ENCODE results near the gene HTRA3. TPM values are rescaled to one million over a fixed set of nuclear protein-coding genes. Genes with fewer than 3 reads are reported as not detected.

The HTRA3 gene
- total and polyA plus RNA-seq, 5 donors = 52.8 to 133 (median 89.3) TPM

DNA sequence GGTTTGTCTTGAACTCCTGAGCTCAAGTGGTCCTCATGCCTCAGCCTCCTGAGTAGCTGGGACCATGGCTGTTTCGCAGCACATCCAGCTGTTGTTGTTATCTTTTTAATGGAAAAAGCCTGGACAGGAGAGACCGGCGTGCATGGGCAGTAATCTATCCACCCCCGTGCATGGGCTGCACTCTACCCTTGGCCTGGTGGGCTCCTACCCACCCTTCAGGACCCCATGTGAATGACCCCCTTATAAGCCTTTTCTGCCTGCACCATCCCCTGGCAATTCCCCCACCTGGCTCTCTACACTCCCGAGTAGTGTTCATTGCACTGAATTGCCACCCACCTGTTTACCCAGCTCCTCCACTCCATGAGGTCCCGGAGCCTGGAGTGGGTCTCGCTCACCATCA lies 18.9 kb upstream of the HTRA3 start:
- peak in 2 of 3 donors; percentile 1 to 23 for DNase-seq
- ATAC-seq = no peak

DNA sequence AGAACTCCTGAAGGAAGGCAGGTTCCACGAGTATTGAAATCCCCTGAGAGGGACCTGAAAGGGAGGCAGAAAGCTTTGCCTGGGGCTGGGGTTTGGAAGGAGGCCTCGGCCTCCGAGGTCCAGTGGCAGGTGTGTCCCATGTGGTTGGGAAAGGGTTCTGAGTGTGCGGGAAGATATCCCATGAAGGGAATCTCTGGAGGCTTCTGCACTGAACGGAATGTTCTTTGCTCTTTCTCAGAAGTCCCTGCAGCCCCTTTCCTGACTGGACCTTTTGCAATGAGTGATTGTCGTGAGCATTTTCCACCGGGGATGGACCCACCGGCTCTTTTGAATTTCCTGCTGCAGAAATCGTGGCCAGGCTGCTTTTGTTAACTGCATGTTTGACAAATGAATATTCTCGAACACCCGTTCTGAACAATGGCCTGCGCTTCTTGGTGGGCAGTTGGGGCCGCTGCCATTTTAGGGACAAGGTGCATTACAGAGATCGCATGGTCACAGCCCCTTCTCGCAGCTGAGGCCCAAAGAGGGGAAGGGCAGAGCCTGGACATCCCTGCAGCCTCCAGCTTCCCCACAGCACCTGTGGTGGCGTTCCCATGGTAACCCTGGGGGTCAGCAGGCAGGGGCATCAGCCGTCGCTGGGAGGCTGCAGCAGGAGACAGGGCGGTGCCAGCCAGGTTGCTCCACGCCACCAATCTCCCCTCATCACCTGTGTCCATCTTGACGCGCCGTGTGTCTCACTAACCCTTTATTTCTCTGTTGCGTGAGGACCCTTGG lies 18.3 kb upstream of the HTRA3 start:
- Histone ChIP-seq H3K4me3 (ENCODE audit: low read length) (no peak overlapping the region), H3K27ac (ENCODE audit: low read length) (no peak overlapping the region), H3K27me3 (ENCODE audit: control insufficient read depth, insufficient read depth) (no peaks in the 10 kb centered on the region), H3K9me3 (ENCODE audit: control insufficient read depth, low read length) (no peaks in the 10 kb centered on the region), H3K4me1 (ENCODE audit: control insufficient read depth, insufficient read depth, low read length) (peaks cover 3% of the 10 kb centered on the region)
- 86% methylated on average over 24 of the region's 24 CpGs for WGBS
- no peak for ATAC-seq
- peak in 2 of 3 donors; percentile 29 to 46 for DNase-seq
- intact Hi-C loops (cut with DNase I) = no loop called here

More for the DNA sequence above, 18.9 kb upstream of the HTRA3 start:
- 92% methylated on average over 7 of the region's 7 CpGs for WGBS
- no peaks in the 10 kb centered on the region for H3K9me3 ChIP-seq (ENCODE audit: control insufficient read depth, low read length)
- H3K27me3 ChIP-seq (ENCODE audit: control insufficient read depth, insufficient read depth) = no peaks in the 10 kb centered on the region
- intact Hi-C loops (cut with DNase I) = no loop called here
- H3K27ac ChIP-seq (ENCODE audit: low read length) = no peak overlapping the region
- peaks cover 3% of the 10 kb centered on the region for H3K4me1 ChIP-seq (ENCODE audit: control insufficient read depth, insufficient read depth, low read length)
- no peak overlapping the region for H3K4me3 ChIP-seq (ENCODE audit: low read length)

DNA sequence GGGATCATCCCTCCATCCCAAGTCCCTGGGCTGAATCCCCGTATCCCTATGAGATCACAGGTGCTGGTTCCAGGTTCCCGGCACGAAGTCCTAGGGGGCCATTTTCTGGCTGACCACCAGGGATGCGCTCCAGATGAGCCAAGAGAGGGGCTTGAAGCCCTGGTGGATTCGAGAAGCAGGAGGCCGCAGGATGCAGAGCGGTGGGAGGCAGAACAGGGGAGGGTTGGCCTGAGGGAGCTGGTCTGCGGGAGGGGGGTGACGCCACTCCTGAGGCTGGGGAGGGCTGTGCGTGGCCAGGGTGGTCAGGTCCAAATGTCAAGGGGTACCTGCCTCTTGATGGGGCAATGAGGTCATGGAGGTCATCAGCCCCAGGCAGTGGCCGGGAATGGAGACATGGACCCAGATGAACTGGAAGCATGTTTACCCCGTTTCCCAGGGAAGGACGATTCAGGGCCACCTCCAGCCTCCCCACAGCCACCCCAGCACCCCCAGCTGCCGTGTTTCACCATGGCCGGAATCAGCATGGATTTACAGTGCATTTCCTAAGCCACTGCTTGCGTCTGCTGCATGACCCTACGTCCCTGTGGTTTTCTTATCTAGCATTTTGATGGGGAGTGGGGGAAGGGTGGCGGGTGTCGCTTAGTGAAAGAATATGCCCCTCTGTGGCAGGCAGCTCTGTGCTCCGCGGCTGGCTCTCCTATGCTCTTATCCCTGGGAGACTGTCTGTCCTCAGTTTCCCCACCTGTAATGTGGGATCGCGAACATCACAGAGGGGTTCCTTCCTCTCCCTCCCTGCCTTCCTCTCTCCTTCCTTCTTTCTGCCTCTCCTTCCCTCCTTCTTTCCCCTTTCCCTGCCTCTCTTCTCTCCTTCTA lies 17.0 kb upstream of the HTRA3 start:
- peak in 2 of 3 donors; percentile 33 to 44 for DNase-seq
- WGBS = 81% methylated on average over 23 of the region's 23 CpGs

DNA sequence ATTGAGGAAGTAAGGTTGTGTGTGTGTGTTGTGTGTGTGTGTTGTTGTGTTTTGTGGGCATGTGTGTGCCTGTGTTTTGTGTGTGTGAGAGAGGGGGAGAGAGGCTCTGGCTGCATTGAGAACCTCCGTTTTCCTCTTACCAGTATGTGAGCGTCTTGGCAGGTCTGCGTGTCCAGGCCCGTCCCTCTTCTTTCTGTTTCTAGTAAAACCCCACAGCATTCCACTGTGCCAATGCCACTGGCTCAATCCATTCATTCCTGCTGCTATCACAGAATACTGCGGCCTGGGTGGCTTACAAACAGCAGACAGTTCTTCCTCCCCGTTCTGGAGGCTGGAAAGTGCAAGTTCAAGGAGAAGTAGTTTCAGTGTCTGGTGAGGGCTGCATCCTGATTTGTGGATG lies 15.5 kb upstream of the HTRA3 start:
- H3K27ac ChIP-seq (ENCODE audit: low read length) = no peak overlapping the region
- H3K4me1 ChIP-seq (ENCODE audit: control insufficient read depth, insufficient read depth, low read length) = no peaks in the 10 kb centered on the region
- 85% methylated on average over 6 of the region's 6 CpGs for WGBS
- intact Hi-C loops (cut with DNase I) = no loop called here
- ATAC-seq = no peak
- DNase-seq = peak in 1 of 3 donors; percentile 13
- no peak overlapping the region for H3K4me3 ChIP-seq (ENCODE audit: low read length)
- H3K27me3 ChIP-seq (ENCODE audit: control insufficient read depth, insufficient read depth) = no peaks in the 10 kb centered on the region
- no peaks in the 10 kb centered on the region for H3K9me3 ChIP-seq (ENCODE audit: control insufficient read depth, low read length)

More for the DNA sequence above, 17.0 kb upstream of the HTRA3 start:
- intact Hi-C loops (cut with DNase I) = no loop called here
- Histone ChIP-seq H3K27ac (ENCODE audit: low read length) (no peak overlapping the region), H3K27me3 (ENCODE audit: control insufficient read depth, insufficient read depth) (no peaks in the 10 kb centered on the region), H3K9me3 (ENCODE audit: control insufficient read depth, low read length) (no peaks in the 10 kb centered on the region), H3K4me1 (ENCODE audit: control insufficient read depth, insufficient read depth, low read length) (peaks cover 3% of the 10 kb centered on the region), H3K4me3 (ENCODE audit: low read length) (no peak overlapping the region)
- ATAC-seq = no peak

DNA sequence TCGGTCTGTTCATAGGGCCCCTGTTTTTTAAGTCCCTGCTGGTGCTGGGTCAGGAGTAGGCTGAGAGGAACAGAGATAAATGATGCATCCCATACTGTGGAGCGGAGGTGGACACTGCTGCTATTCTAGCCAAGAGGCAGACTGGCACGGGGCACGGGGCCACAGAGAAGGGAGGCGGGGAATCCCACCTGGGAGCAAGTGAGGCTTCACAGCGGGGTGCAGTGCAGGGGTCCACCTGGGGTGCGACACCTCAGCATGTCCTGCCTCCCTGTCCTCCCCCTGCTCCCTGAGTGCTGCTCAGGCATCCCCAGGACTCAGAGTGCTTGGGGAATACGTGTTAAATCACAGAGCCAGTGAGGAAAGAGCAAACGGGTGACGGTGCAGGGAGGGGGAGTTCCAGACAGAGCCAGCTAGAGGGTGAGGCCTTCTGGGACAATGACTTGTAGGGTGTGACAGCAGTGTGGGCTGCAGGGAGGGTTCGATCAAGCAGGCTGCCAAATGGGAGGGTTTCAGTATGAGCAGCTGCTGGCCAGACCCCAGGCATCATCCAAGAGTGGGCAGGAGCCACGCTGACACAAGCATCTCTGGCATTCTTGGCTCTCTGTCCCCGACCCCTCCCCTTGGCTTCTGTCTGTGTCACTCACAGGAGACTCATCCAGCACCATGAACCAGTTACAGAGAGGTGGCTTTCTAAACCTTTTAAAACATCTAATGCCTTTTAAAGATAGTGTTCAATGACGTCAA lies 13.7 kb upstream of the HTRA3 start:
- no peak overlapping the region for H3K4me3 ChIP-seq (ENCODE audit: low read length)
- H3K9me3 ChIP-seq (ENCODE audit: control insufficient read depth, low read length) = no peaks in the 10 kb centered on the region
- no peaks in the 10 kb centered on the region for H3K27me3 ChIP-seq (ENCODE audit: control insufficient read depth, insufficient read depth)
- no peak overlapping the region for H3K27ac ChIP-seq (ENCODE audit: low read length)
- no peaks in the 10 kb centered on the region for H3K4me1 ChIP-seq (ENCODE audit: control insufficient read depth, insufficient read depth, low read length)
- ATAC-seq (peak; percentile 71 to 83), DNase-seq (peak; percentile 84 to 90 (median 85))
- 59% methylated on average over 14 of the region's 14 CpGs for WGBS
- intact Hi-C loops (cut with DNase I) = loop anchor here in 1 of 4 donors (5.0 kb wide), 1 partner anchor 146 kb away; no protein-coding TSS in a partner anchor

DNA sequence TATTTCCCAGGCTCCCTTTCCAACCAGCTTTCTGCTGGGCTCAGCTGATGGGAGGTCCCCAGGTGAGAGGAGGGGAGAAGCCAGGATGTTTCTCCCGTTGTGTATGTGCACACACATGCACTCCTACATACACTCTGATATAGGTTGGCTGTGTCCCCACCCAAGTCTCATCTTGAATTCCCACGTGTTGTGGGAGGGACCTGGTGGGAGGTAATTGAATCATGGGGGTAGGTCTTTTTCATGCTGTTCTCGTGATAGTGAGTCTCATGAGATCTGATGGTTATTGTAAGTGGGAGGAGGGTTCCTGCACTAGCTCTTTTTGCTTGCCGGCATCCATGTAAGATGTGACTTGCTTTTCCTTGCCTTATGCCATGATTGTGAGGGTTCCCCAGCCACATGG lies 11.7 kb upstream of the HTRA3 start:
- no peak for DNase-seq
- no peak for ATAC-seq
- 64% methylated on average over 4 of the region's 4 CpGs for WGBS
- intact Hi-C loops (cut with DNase I) = loop anchor here in 1 of 4 donors (5.0 kb wide), 1 partner anchor 144 kb away; no protein-coding TSS in a partner anchor
- Histone ChIP-seq H3K27me3 (ENCODE audit: control insufficient read depth, insufficient read depth) (no peaks in the 10 kb centered on the region), H3K4me3 (ENCODE audit: low read length) (no peak overlapping the region), H3K9me3 (ENCODE audit: control insufficient read depth, low read length) (no peaks in the 10 kb centered on the region), H3K4me1 (ENCODE audit: control insufficient read depth, insufficient read depth, low read length) (no peaks in the 10 kb centered on the region), H3K27ac (ENCODE audit: low read length) (no peak overlapping the region)

DNA sequence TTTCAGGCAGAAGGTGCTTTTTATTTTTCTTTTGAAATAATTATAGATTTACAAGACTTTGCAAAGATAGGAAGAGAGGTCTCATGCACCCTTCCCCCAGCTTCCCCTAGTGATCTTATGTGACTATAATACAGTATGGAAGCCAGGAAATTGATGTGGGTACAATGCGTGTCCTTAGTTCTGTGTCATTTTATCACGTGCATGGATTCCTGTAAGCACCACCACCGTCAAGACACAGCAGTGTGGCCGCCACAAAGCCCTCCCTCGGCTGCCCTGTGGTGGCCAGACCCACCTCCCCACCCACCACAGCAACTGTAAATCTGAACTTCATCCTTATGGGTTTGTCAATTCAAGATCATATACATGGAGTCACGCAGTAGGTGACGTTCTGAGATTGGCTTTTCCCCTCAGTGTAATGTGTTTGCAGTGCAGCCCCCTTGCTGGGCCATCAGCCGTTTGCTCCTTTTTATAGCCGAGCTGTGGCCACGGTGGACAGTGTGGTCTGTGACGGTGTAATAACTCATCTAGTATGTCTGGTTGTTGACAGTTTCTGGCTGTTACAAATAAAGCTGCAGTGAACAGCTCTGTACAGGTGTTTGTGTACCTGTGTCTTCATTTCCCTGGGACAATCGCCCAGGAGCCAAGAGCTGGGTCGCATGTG lies 10.9 kb upstream of the HTRA3 start:
- ATAC-seq (no peak), DNase-seq (peak in 1 of 3 donors; percentile 15)
- H3K27ac ChIP-seq (ENCODE audit: low read length) = no peak overlapping the region
- no peaks in the 10 kb centered on the region for H3K4me1 ChIP-seq (ENCODE audit: control insufficient read depth, insufficient read depth, low read length)
- no peaks in the 10 kb centered on the region for H3K27me3 ChIP-seq (ENCODE audit: control insufficient read depth, insufficient read depth)
- WGBS = 72% methylated on average over 13 of the region's 13 CpGs
- H3K4me3 ChIP-seq (ENCODE audit: low read length) = no peak overlapping the region
- no peaks in the 10 kb centered on the region for H3K9me3 ChIP-seq (ENCODE audit: control insufficient read depth, low read length)
- intact Hi-C loops (cut with DNase I) = loop anchor here in 1 of 4 donors (5.0 kb wide), 1 partner anchor 144 kb away; no protein-coding TSS in a partner anchor

DNA sequence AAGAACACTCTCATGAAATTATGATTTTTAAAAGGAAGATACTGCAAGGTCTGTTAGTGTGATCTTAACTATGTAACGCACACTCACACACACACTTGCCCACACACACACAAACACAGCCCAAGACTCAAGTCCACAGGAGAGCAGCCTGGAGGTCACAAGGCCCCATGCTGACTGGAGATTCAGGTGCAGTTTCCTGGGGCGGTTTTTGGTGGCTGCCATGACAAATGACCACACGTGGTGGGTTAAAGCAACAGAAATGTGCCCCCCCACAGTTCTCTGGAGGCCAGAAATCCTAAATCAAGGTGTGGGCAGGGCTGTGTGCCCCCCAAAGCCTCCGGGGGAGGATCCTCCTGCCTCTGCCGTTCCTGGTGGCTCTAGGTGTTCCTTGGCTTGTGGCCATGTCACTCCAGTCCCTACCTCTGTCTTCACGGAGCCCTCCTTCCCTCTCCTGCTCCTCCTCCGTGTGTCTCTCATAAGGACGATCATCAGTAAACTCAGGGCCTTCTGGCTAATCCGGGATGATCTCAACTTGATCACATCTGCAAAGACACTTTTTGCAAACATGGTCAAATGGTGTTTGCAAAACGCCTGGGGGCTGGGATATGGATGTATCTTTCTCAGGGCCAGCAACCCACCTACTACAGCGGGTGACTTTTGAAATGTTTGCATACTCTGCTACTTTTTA lies 9.7 kb upstream of the HTRA3 start:
- H3K9me3 ChIP-seq (ENCODE audit: control insufficient read depth, low read length) = no peaks in the 10 kb centered on the region
- intact Hi-C loops (cut with DNase I) = loop anchor here in 1 of 4 donors (5.0 kb wide), 1 partner anchor 142 kb away; no protein-coding TSS in a partner anchor
- DNase-seq = no peak
- 90% methylated on average over 11 of the region's 11 CpGs for WGBS
- H3K4me1 ChIP-seq (ENCODE audit: control insufficient read depth, insufficient read depth, low read length) = no peaks in the 10 kb centered on the region
- H3K27me3 ChIP-seq (ENCODE audit: control insufficient read depth, insufficient read depth) = no peaks in the 10 kb centered on the region
- no peak overlapping the region for H3K27ac ChIP-seq (ENCODE audit: low read length)
- no peak overlapping the region for H3K4me3 ChIP-seq (ENCODE audit: low read length)
- no peak for ATAC-seq

DNA sequence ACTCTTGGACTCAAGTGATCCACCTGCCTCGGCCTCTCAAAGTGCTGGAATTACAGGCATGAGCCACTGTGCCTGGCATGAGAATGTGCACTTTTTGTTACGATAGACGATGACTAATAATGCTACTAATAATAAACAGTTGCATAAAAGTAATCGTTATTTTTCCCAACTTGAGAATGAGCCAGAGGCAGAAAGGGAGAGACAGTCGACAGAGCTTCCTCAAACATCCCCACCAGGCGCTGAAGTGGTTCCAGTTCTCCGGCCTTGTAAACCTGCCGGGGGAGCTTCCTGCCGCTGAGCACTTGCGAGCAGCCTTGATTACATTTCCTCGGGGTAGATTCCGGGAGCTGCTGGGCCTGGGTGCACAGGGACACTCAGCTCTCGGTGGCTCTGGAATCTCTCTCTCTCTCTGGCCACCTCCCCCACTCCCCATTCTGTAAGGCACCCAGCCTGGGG lies 8.9 kb upstream of the HTRA3 start:
- H3K4me3 ChIP-seq (ENCODE audit: low read length) = no peak overlapping the region
- no peak overlapping the region for H3K27ac ChIP-seq (ENCODE audit: low read length)
- ATAC-seq (no peak), DNase-seq (peak in 1 of 3 donors; percentile 34)
- no peaks in the 10 kb centered on the region for H3K4me1 ChIP-seq (ENCODE audit: control insufficient read depth, insufficient read depth, low read length)
- H3K27me3 ChIP-seq (ENCODE audit: control insufficient read depth, insufficient read depth) = no peaks in the 10 kb centered on the region
- no peaks in the 10 kb centered on the region for H3K9me3 ChIP-seq (ENCODE audit: control insufficient read depth, low read length)
- 38% methylated on average over 13 of the region's 13 CpGs for WGBS
- intact Hi-C loops (cut with DNase I) = no loop called here

All from right cardiac atrium (tissue), 5 donors.